Caco-2 (cell line): Measurements from ENCODE around the gene UBE2J1. TPM values are rescaled to one million over a fixed set of nuclear protein-coding genes. Genes with fewer than 3 reads are reported as not detected.

Source experiments
- BruUV-seq: library from RNA; stranded (reverse); fragments of 400-500 nt; replicated peaks from 2 replicates; lab custom pipeline; 2021; lab: Mats Ljungman, UMichigan
- CTCF ChIA-PET: fragments of 300-600 bp; sonication (Branson Sonifier 250); formaldehyde crosslinking; loops from one replicate; lab custom pipeline; 2022; ENCODE audit warnings: antibody characterized with exemption; lab: Charles Lee
- POLR2A ChIA-PET: fragments of 300-600 bp; sonication (Branson Sonifier 250); formaldehyde crosslinking; loops from one replicate; lab custom pipeline; 2022; ENCODE audit warnings: antibody characterized with exemption; lab: Charles Lee
- DNase-seq, 2 experiments: peaks; one replicate each; pipeline versions ENCODE4 v3.0.0 to v3.0.0-alpha.2; 2020 to 2022
- H3K27me3 ChIP-seq: replicated peaks from 2 replicates; pipeline ENCODE4 v1.6.0; 2011; ENCODE audit warnings: low read length; ENCODE audit not compliant: control insufficient read depth, insufficient read depth
- H3K36me3 ChIP-seq: 2 replicates; pipeline ENCODE4 v1.5.1; 2011; ENCODE audit warnings: low read length; ENCODE audit not compliant: control insufficient read depth, insufficient read depth
- H3K4me1 ChIP-seq: fragments of 250-450 bp; sonication (Bioruptor Pico); 2 replicates; pipeline ENCODE4 v1.5.1; 2020; ENCODE audit warnings: mild to moderate bottlenecking
- H3K4me3 ChIP-seq: 2 replicates; pipeline ENCODE4 v1.5.1; 2011; ENCODE audit warnings: low read depth, mild to moderate bottlenecking, control low read depth, low read length
- H3K9me3 ChIP-seq: fragments of 250-450 bp; sonication (Bioruptor Pico); 2 replicates; pipeline ENCODE4 v1.5.1; 2020; ENCODE audit warnings: mild to moderate bottlenecking, moderate library complexity
- H3K27ac Mint-ChIP-seq: one replicate; pipeline ENCODE4 v1.8.0; 2022; ENCODE audit warnings: mixed read lengths; ENCODE audit not compliant: unreplicated experiment
- H3K27me3 Mint-ChIP-seq: one replicate; pipeline ENCODE4 v1.8.0; 2022; ENCODE audit warnings: mixed read lengths; ENCODE audit not compliant: insufficient read depth, unreplicated experiment
- H3K36me3 Mint-ChIP-seq: one replicate; pipeline ENCODE4 v1.8.0; 2022; ENCODE audit warnings: mild to moderate bottlenecking, mixed read lengths; ENCODE audit not compliant: insufficient read depth, unreplicated experiment
- H3K4me1 Mint-ChIP-seq: one replicate; pipeline ENCODE4 v1.8.0; 2022; ENCODE audit warnings: low read depth, mixed read lengths; ENCODE audit not compliant: unreplicated experiment
- H3K4me3 Mint-ChIP-seq: one replicate; pipeline ENCODE4 v1.8.0; 2022; ENCODE audit warnings: mild to moderate bottlenecking, moderate library complexity, mixed read lengths; ENCODE audit not compliant: unreplicated experiment
- H3K9me3 Mint-ChIP-seq: one replicate; pipeline ENCODE4 v1.8.0; 2022; ENCODE audit warnings: mixed read lengths; ENCODE audit not compliant: unreplicated experiment
- CTCF ChIP-seq, 2 experiments: fragments of 200-600 bp in 1 of 2; IDR thresholded peaks; 1 replicate in 1 of 2; 2 replicates in 1 of 2; pipeline versions ENCODE4 v1.5.1 to v1.8.0; 2011 to 2022; ENCODE audit warnings: antibody characterized with exemption in 1 of 2, control low read depth in 1 of 2, inconsistent platforms in 1 of 2, low read depth in 1 of 2, low read length in 1 of 2, mild to moderate bottlenecking in 1 of 2, moderate library complexity in 1 of 2; ENCODE audit not compliant: insufficient read depth in 1 of 2, severe bottlenecking in 1 of 2, unreplicated experiment in 1 of 2
- intact Hi-C: fragments of 100-400 bp; cut with micrococcal nuclease; formaldehyde crosslinking; loops from one replicate; pipeline ENCODE4 v1.10.0; 2022; ENCODE audit not compliant: unreplicated experiment
- total RNA-seq: library from RNA; stranded (reverse); gene quantifications from 2 replicates; pipeline ENCODE4 v1.2.3, GENCODE V29; 2022

Gene UBE2J1
- total RNA-seq, 1 experiment from 2014 or later: 23.5 TPM

GRCh38 chr6:89302936-89303335 is 49.6 kb downstream of the UBE2J1 start:
- CTCF ChIA-PET: no interaction called here
- no peak for DNase-seq
- no peaks in the 10 kb centered on the region for H3K36me3 Mint-ChIP-seq
- H3K4me1 Mint-ChIP-seq: no peaks in the 10 kb centered on the region
- Histone ChIP-seq H3K36me3 (no peaks in the 10 kb centered on the region), H3K4me1 (no peaks in the 10 kb centered on the region), H3K4me3 (no peak overlapping the region), H3K9me3 (no peaks in the 10 kb centered on the region), H3K27me3 (no peaks in the 10 kb centered on the region)
- no peaks in the 10 kb centered on the region for H3K9me3 Mint-ChIP-seq
- intact Hi-C loops: no loop called here
- no peak overlapping the region for H3K4me3 Mint-ChIP-seq
- POLR2A ChIA-PET: no interaction called here
- BruUV-seq: no TSS peak
- H3K27me3 Mint-ChIP-seq: no peaks in the 10 kb centered on the region
- no peak overlapping the region for H3K27ac Mint-ChIP-seq
- TF ChIP-seq CTCF (IDR thresholded peaks at IDR 0.05; ENCODE audit: insufficient read depth in 1 of 2, low read depth in 1 of 2, low read length in 1 of 2, severe bottlenecking in 1 of 2, unreplicated experiment in 1 of 2): no peak

- BruUV-seq: no TSS peak
- ChIA-PET POLR2A (no interaction called here), CTCF (no interaction called here)
- Mint-ChIP-seq H3K36me3 (no peaks in the 10 kb centered on the region), H3K4me3 (no peak overlapping the region), H3K4me1 (no peaks in the 10 kb centered on the region), H3K27ac (no peak overlapping the region), H3K9me3 (no peaks in the 10 kb centered on the region), H3K27me3 (no peaks in the 10 kb centered on the region)
- H3K4me1 ChIP-seq: no peaks in the 10 kb centered on the region
- H3K9me3 ChIP-seq: no peaks in the 10 kb centered on the region
- no peaks in the 10 kb centered on the region for H3K36me3 ChIP-seq
- no peak for DNase-seq
- TF ChIP-seq CTCF (IDR thresholded peaks at IDR 0.05; ENCODE audit: insufficient read depth in 1 of 2, low read depth in 1 of 2, low read length in 1 of 2, severe bottlenecking in 1 of 2, unreplicated experiment in 1 of 2): no peak
- no peaks in the 10 kb centered on the region for H3K27me3 ChIP-seq
- H3K4me3 ChIP-seq: no peak overlapping the region
- intact Hi-C loops: no loop called here
Measured at GRCh38 chr6:89302195-89302770, 50.2 kb downstream of the UBE2J1 start.

GRCh38 chr6:89301586-89302194 is 50.8 kb downstream of the UBE2J1 start:
- H3K4me1 ChIP-seq: no peaks in the 10 kb centered on the region
- intact Hi-C loops: no loop called here
- CTCF ChIA-PET: no interaction called here
- no peaks in the 10 kb centered on the region for H3K36me3 Mint-ChIP-seq
- no peak overlapping the region for H3K4me3 Mint-ChIP-seq
- POLR2A ChIA-PET: no interaction called here
- H3K9me3 ChIP-seq: no peaks in the 10 kb centered on the region
- TF ChIP-seq CTCF (IDR thresholded peaks at IDR 0.05; ENCODE audit: insufficient read depth in 1 of 2, low read depth in 1 of 2, low read length in 1 of 2, severe bottlenecking in 1 of 2, unreplicated experiment in 1 of 2): no peak
- no TSS peak for BruUV-seq
- DNase-seq: no peak
- H3K9me3 Mint-ChIP-seq: no peaks in the 10 kb centered on the region
- no peak overlapping the region for H3K4me3 ChIP-seq
- H3K36me3 ChIP-seq: no peaks in the 10 kb centered on the region
- H3K27me3 ChIP-seq: no peaks in the 10 kb centered on the region
- H3K27ac Mint-ChIP-seq: no peak overlapping the region
- no peaks in the 10 kb centered on the region for H3K4me1 Mint-ChIP-seq
- H3K27me3 Mint-ChIP-seq: no peaks in the 10 kb centered on the region
